Kidney epithelial cell (primary cell): ENCODE data around the gene BRWD1. TPM values are rescaled to one million over a fixed set of nuclear protein-coding genes. Genes with fewer than 3 reads are reported as not detected.
"Not testable (repeated sequence)": the region's sequence is repeated elsewhere in the genome, so short reads cannot be mapped to it uniquely, and the experiment has no call there.

ENCODE experiments used
- DNase-seq: peaks from one replicate; pipeline ENCODE4 v3.0.0-alpha.2; 2010; ENCODE audit warnings: low read depth
- H3K27me3 ChIP-seq: 2 replicates; pipeline ENCODE4 v1.6.0; 2011; ENCODE audit warnings: low read length; ENCODE audit not compliant: control insufficient read depth, insufficient read depth
- H3K36me3 ChIP-seq: 2 replicates; pipeline ENCODE4 v1.5.1; 2011; ENCODE audit warnings: low read length; ENCODE audit not compliant: control insufficient read depth, insufficient read depth
- H3K4me3 ChIP-seq: 2 replicates; pipeline ENCODE4 v1.5.1; 2011; ENCODE audit warnings: low read depth, mild to moderate bottlenecking, control low read depth, low read length
- CTCF ChIP-seq: IDR thresholded peaks from 2 replicates; pipeline ENCODE4 v1.5.1; 2011; ENCODE audit warnings: mild to moderate bottlenecking, moderate library complexity, low read length, control low read depth, inconsistent platforms; ENCODE audit not compliant: insufficient read depth, poor library complexity, severe bottlenecking
- total RNA-seq: library from RNA; depleted of rRNA; stranded (reverse); fragments of >200 nt; gene quantifications from 2 replicates; pipeline ENCODE4 v1.2.3, GENCODE V29; 2015

BRWD1 gene
- total RNA-seq, 1 donor from 2014 or later = 26.3 TPM

GRCh38 chr21:39137248-39138178 is 175.9 kb downstream of the BRWD1 start:
- no peak for TF ChIP-seq CTCF
- H3K4me3 ChIP-seq = no peak overlapping the region
- H3K27me3 ChIP-seq = no peaks in the 10 kb centered on the region
- DNase-seq = no peak
- H3K36me3 ChIP-seq = no peaks in the 10 kb centered on the region

- DNase-seq = no peak
- Histone ChIP-seq H3K4me3 (no peak overlapping the region), H3K27me3 (no peaks in the 10 kb centered on the region), H3K36me3 (no peaks in the 10 kb centered on the region)
- no peak for TF ChIP-seq CTCF
Observed at GRCh38 chr21:39136711-39137110, 176.7 kb downstream of the BRWD1 start.

- TF ChIP-seq CTCF = peak; percentile 15
- not testable (repeated sequence) for H3K27me3 ChIP-seq, H3K4me3 ChIP-seq, DNase-seq, H3K36me3 ChIP-seq
Observed at GRCh38 chr21:39136138-39136537, 177.3 kb downstream of the BRWD1 start.

GRCh38 chr21:39134288-39134810 is 179.1 kb downstream of the BRWD1 start:
- Histone ChIP-seq H3K36me3 (no peaks in the 10 kb centered on the region), H3K4me3 (no peak overlapping the region), H3K27me3 (no peaks in the 10 kb centered on the region)
- no peak for TF ChIP-seq CTCF
- DNase-seq = no peak

Other genes starting within 250 kb of the BRWD1 start
- gene PSMG1, start 130.2 kb downstream of the BRWD1 start, total RNA-seq = 37.1 and 52.6 TPM in 2 replicates
- gene HMGN1, start 35.5 kb upstream of the BRWD1 start, total RNA-seq = 330 and 352 TPM in 2 replicates
- 2.0 and 4.4 TPM in 2 replicates for gene LCA5L, start 132.1 kb upstream of the BRWD1 start, total RNA-seq
- gene SH3BGR, start 138.3 kb upstream of the BRWD1 start, total RNA-seq = 6.3 and 6.9 TPM in 2 replicates